Umbilical cord (tissue), 2 donors: ENCODE results near the gene SRGAP2C. TPM values are rescaled to one million over a fixed set of nuclear protein-coding genes. Genes with fewer than 3 reads are reported as not detected.
A peak's percentile ranks its signal among the peaks of the same experiment; 100 is the strongest.
"Not testable (repeated sequence)": the region's sequence is repeated elsewhere in the genome, so short reads cannot be mapped to it uniquely, and the experiment has no call there.

Experiments
- DNase-seq: peaks from one replicate; pipeline ENCODE4 v3.0.0-alpha.2; 2015; ENCODE audit warnings: low spot score
- total RNA-seq: library from RNA; depleted of rRNA; stranded (reverse); fragments of >200 nt; gene quantifications from one replicate; pipeline ENCODE4 v1.2.3, GENCODE V29; 2014; ENCODE audit warnings: low replicate concordance; ENCODE audit not compliant: insufficient read depth

Gene SRGAP2C
- total RNA-seq, result 33.5 TPM

- DNase-seq, result peak; percentile 99
These were observed at the start of gene SRGAP2C, which contains the start of gene FAM72B for GRCh38 chr1:121184290-121185127. Gene SRGAP2C (plus strand): TSS chr1:121184975. CDS start chr1:121187447, 2,472 bp downstream. Gene FAM72B (minus strand): TSS chr1:121184340. CDS start chr1:121183489, 851 bp downstream.

- DNase-seq, result not testable (repeated sequence)
These were observed 44.4 kb upstream of the SRGAP2C start for GRCh38 chr1:121140393-121140792.

GRCh38 chr1:121148489-121149190 is 36.1 kb upstream of the SRGAP2C start:
- not testable (repeated sequence) for DNase-seq

- not testable (repeated sequence) for DNase-seq
These were observed 33.5 kb upstream of the SRGAP2C start for GRCh38 chr1:121151294-121151693.

- not testable (repeated sequence) for DNase-seq
These were observed 32.0 kb upstream of the SRGAP2C start for GRCh38 chr1:121152788-121153187.

GRCh38 chr1:121154811-121155210 is 30.0 kb upstream of the SRGAP2C start:
- DNase-seq, result not testable (repeated sequence)

- DNase-seq, result peak; percentile 43
These were observed 29.0 kb upstream of the SRGAP2C start for GRCh38 chr1:121155671-121156358.

GRCh38 chr1:121156958-121157603 is 27.7 kb upstream of the SRGAP2C start:
- not testable (repeated sequence) for DNase-seq

GRCh38 chr1:121157609-121158008 is 27.2 kb upstream of the SRGAP2C start:
- DNase-seq, result not testable (repeated sequence)

GRCh38 chr1:121160118-121160517 is 24.7 kb upstream of the SRGAP2C start:
- peak; percentile 20 for DNase-seq

- DNase-seq, result not testable (repeated sequence)
These were observed 23.4 kb upstream of the SRGAP2C start for GRCh38 chr1:121161199-121161901.

GRCh38 chr1:121163850-121164757 is 20.7 kb upstream of the SRGAP2C start:
- peak; percentile 58 for DNase-seq

- DNase-seq, result not testable (repeated sequence)
These were observed 19.5 kb upstream of the SRGAP2C start for GRCh38 chr1:121165296-121165695.

GRCh38 chr1:121167225-121167738 is 17.5 kb upstream of the SRGAP2C start:
- peak; percentile 1 for DNase-seq

GRCh38 chr1:121168152-121168668 is 16.6 kb upstream of the SRGAP2C start:
- not testable (repeated sequence) for DNase-seq

GRCh38 chr1:121176649-121177048 is 8.1 kb upstream of the SRGAP2C start:
- DNase-seq, result not testable (repeated sequence)

- not testable (repeated sequence) for DNase-seq
These were observed 6.6 kb upstream of the SRGAP2C start for GRCh38 chr1:121178197-121178596.

GRCh38 chr1:121183867-121184266 is 908 bp upstream of the SRGAP2C start:
- not testable (repeated sequence) for DNase-seq

GRCh38 chr1:121185140-121185708 is 449 bp downstream of the SRGAP2C start:
- DNase-seq, result not testable (repeated sequence)
